ENCODE results near the gene TRIOBP. TPM values are rescaled to one million over a fixed set of nuclear protein-coding genes. Genes with fewer than 3 reads are reported as not detected.

The TRIOBP gene
- total and polyA plus RNA-seq, 2 donors from 2014 or later = 32.1 to 125 TPM

- no peaks in the 10 kb centered on the region for H3K36me3 ChIP-seq (ENCODE audit: control insufficient read depth in 2 of 3, insufficient read depth in 3 of 3, low read length in 3 of 3)
- H3K4me3 ChIP-seq (ENCODE audit: low read length in 3 of 3) = no peak overlapping the region
- peak overlapping the region in 1 of 2 donors; percentile 53 for H3K27ac ChIP-seq (ENCODE audit: low read depth in 2 of 2, low read length in 2 of 2)
- intact Hi-C loops (cut with DNase I) = no loop called here
- no peaks in the 10 kb centered on the region for H3K4me1 ChIP-seq (ENCODE audit: control insufficient read depth in 2 of 3, insufficient read depth in 2 of 3, low read depth in 1 of 3, low read length in 3 of 3)
- H3K9me3 ChIP-seq (ENCODE audit: control insufficient read depth in 2 of 3, insufficient read depth in 1 of 3, low read length in 3 of 3) = no peaks in the 10 kb centered on the region
- FAIRE-seq (no peak), DNase-seq (peak in 1 of 5 donors; percentile 75)
- no peak for TF ChIP-seq CTCF (IDR thresholded peaks at IDR 0.05; ENCODE audit: borderline replicate concordance, extremely low read depth, insufficient read depth)
- no peak overlapping the region for H3K9ac ChIP-seq (ENCODE audit: low read length in 3 of 3)
- no peaks in the 10 kb centered on the region for H3K27me3 ChIP-seq (ENCODE audit: control insufficient read depth, insufficient read depth, low read length)
Measured at GRCh38 chr22:37708580-37709444, 12.0 kb downstream of the TRIOBP start.

GRCh38 chr22:37709445-37709765 lies 12.6 kb downstream of the TRIOBP start:
- FAIRE-seq (no peak), DNase-seq (no peak)
- no peaks in the 10 kb centered on the region for H3K27me3 ChIP-seq (ENCODE audit: control insufficient read depth, insufficient read depth, low read length)
- no peaks in the 10 kb centered on the region for H3K9me3 ChIP-seq (ENCODE audit: control insufficient read depth in 2 of 3, insufficient read depth in 1 of 3, low read length in 3 of 3)
- no peaks in the 10 kb centered on the region for H3K36me3 ChIP-seq (ENCODE audit: control insufficient read depth in 2 of 3, insufficient read depth in 3 of 3, low read length in 3 of 3)
- H3K27ac ChIP-seq (ENCODE audit: low read depth in 2 of 2, low read length in 2 of 2) = no peak overlapping the region
- no peak overlapping the region for H3K9ac ChIP-seq (ENCODE audit: low read length in 3 of 3)
- no peak overlapping the region for H3K4me3 ChIP-seq (ENCODE audit: low read length in 3 of 3)
- no peaks in the 10 kb centered on the region for H3K4me1 ChIP-seq (ENCODE audit: control insufficient read depth in 2 of 3, insufficient read depth in 2 of 3, low read depth in 1 of 3, low read length in 3 of 3)
- no peak for TF ChIP-seq CTCF (IDR thresholded peaks at IDR 0.05; ENCODE audit: borderline replicate concordance, extremely low read depth, insufficient read depth)
- intact Hi-C loops (cut with DNase I) = no loop called here

- TF ChIP-seq CTCF (IDR thresholded peaks at IDR 0.05; ENCODE audit: borderline replicate concordance, extremely low read depth, insufficient read depth) = no peak
- Histone ChIP-seq H3K4me1 (ENCODE audit: control insufficient read depth in 2 of 3, insufficient read depth in 2 of 3, low read depth in 1 of 3, low read length in 3 of 3) (no peaks in the 10 kb centered on the region), H3K4me3 (ENCODE audit: low read length in 3 of 3) (no peak overlapping the region), H3K36me3 (ENCODE audit: control insufficient read depth in 2 of 3, insufficient read depth in 3 of 3, low read length in 3 of 3) (no peaks in the 10 kb centered on the region), H3K9me3 (ENCODE audit: control insufficient read depth in 2 of 3, insufficient read depth in 1 of 3, low read length in 3 of 3) (no peaks in the 10 kb centered on the region), H3K9ac (ENCODE audit: low read length in 3 of 3) (no peak overlapping the region), H3K27me3 (ENCODE audit: control insufficient read depth, insufficient read depth, low read length) (no peaks in the 10 kb centered on the region), H3K27ac (ENCODE audit: low read depth in 2 of 2, low read length in 2 of 2) (no peak overlapping the region)
- DNase-seq (no peak), FAIRE-seq (no peak)
- intact Hi-C loops (cut with DNase I) = no loop called here
Measured at GRCh38 chr22:37710675-37711074, 13.8 kb downstream of the TRIOBP start.

Measured in kidney (tissue), 14 donors.